ENCODE measurements around the gene PCSK9. TPM values are rescaled to one million over a fixed set of nuclear protein-coding genes. Genes with fewer than 3 reads are reported as not detected.

PCSK9 gene
- total RNA-seq, 4 donors from 2014 or later: 0.13 to 0.64 (median 0.23) TPM; not detected in 1

DNA sequence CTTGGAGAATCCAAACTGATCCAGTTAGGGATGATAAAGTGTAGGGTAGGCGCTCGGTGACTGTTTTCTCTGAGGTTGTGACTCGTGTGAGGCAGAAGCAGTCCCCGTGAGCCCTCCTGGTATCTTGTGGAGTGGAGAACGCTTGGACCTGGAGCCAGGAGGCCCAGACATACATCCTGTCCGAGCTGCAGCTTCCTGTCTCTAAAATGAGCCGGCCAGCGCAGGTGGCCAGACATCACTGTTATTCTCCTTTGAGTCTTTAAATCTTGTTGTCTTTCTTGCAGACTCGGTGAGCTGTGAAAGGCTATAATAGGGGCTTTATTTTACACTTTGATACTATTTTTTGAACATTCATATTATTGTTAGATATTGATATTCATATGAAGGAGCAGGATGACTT, 12.3 kb downstream of the PCSK9 start:
- no peak for ATAC-seq
- TF ChIP-seq POLR2AphosphoS5 (IDR thresholded peaks at IDR 0.05) (no peak), EP300 (IDR thresholded peaks at IDR 0.05) (no peak), POLR2A (IDR thresholded peaks at IDR 0.05) (no peak)
- Histone ChIP-seq H3K4me1 (no peaks in the 10 kb centered on the region), H3K9me3 (no peaks in the 10 kb centered on the region), H3K27me3 (no peaks in the 10 kb centered on the region), H3K36me3 (no peaks in the 10 kb centered on the region), H3K4me3 (no peak overlapping the region), H3K27ac (no peak overlapping the region)
- WGBS, 2 donors (ENCODE audit: low coverage in 1 of 2): 68 to 76% methylated on average over 3 to 9 of the region's 9 CpGs

- Histone ChIP-seq H3K4me3 (no peak overlapping the region), H3K27me3 (no peaks in the 10 kb centered on the region), H3K36me3 (no peaks in the 10 kb centered on the region), H3K9me3 (no peaks in the 10 kb centered on the region), H3K27ac (no peak overlapping the region), H3K4me1 (no peaks in the 10 kb centered on the region)
- 81 to 83% methylated on average over 1 to 10 of the region's 29 CpGs for WGBS, 2 donors (ENCODE audit: low coverage in 1 of 2)
- TF ChIP-seq POLR2AphosphoS5 (IDR thresholded peaks at IDR 0.05) (no peak), POLR2A (IDR thresholded peaks at IDR 0.05) (no peak), EP300 (IDR thresholded peaks at IDR 0.05) (no peak)
- TF ChIP-seq, protein P1, sequence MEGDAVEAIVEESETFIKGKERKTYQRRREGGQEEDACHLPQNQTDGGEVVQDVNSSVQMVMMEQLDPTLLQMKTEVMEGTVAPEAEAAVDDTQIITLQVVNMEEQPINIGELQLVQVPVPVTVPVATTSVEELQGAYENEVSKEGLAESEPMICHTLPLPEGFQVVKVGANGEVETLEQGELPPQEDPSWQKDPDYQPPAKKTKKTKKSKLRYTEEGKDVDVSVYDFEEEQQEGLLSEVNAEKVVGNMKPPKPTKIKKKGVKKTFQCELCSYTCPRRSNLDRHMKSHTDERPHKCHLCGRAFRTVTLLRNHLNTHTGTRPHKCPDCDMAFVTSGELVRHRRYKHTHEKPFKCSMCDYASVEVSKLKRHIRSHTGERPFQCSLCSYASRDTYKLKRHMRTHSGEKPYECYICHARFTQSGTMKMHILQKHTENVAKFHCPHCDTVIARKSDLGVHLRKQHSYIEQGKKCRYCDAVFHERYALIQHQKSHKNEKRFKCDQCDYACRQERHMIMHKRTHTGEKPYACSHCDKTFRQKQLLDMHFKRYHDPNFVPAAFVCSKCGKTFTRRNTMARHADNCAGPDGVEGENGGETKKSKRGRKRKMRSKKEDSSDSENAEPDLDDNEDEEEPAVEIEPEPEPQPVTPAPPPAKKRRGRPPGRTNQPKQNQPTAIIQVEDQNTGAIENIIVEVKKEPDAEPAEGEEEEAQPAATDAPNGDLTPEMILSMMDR (IDR thresholded peaks at IDR 0.05): no peak
- no peak for ATAC-seq
Measured at GRCh38 chr1:55052221-55053142, 13.1 kb downstream of the PCSK9 start.

DNA sequence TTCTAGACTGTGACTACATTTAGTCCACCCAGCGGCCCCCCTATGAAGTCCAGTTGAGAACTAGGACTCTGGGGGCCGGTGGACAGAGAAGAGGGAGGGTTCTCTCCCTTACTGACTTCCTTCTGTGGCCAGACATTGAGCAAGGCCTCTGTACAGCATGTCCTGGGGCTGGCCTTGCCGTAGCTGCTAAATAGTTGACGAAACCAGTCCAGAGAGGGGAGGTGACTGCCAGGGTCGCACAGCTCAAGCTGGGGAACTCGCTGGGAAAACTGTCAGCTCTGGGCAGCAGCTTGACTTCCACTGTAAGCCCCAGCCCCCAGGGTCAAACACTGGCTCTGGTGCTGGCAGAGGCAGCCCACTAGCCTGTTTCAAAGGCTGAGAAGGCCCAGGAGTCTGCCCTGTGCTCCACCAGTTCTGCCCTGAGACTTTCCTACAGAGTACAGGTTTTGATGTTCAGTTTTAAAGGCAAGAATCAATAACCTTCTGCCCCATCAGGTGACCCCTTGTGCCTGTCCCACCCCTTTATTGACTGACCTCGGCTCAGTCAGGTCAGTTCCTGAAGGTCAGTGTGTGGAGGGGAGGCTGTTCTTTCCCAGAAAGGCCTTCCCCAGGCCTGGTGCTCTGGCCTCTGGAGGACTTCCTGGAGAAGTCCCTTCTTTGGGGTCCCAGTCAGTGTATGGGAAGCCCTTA, 14.1 kb downstream of the PCSK9 start:
- 100% methylated on average over 1 to 2 of the region's 7 CpGs for WGBS, 2 donors (ENCODE audit: low coverage in 1 of 2)
- no peak for TF ChIP-seq POLR2AphosphoS5 (IDR thresholded peaks at IDR 0.05)
- TF ChIP-seq POLR2A (IDR thresholded peaks at IDR 0.05): no peak
- Histone ChIP-seq H3K4me3 (no peak overlapping the region), H3K4me1 (no peaks in the 10 kb centered on the region), H3K9me3 (no peaks in the 10 kb centered on the region), H3K27me3 (no peaks in the 10 kb centered on the region), H3K36me3 (no peaks in the 10 kb centered on the region), H3K27ac (no peak overlapping the region)
- ATAC-seq: peak; percentile 30

GRCh38 chr1:55054396-55054795, 15.0 kb downstream of the PCSK9 start:
- no peak overlapping the region for H3K27ac ChIP-seq
- 80 to 100% methylated on average over 1 of the region's 5 CpGs for WGBS, 2 donors (ENCODE audit: low coverage in 1 of 2)
- H3K9me3 ChIP-seq: no peaks in the 10 kb centered on the region
- no peak overlapping the region for H3K4me3 ChIP-seq
- no peaks in the 10 kb centered on the region for H3K4me1 ChIP-seq
- no peak for TF ChIP-seq POLR2AphosphoS5 (IDR thresholded peaks at IDR 0.05)
- TF ChIP-seq, protein P1 (IDR thresholded peaks at IDR 0.05): no peak
- TF ChIP-seq POLR2A (IDR thresholded peaks at IDR 0.05): no peak
- no peak for TF ChIP-seq EP300 (IDR thresholded peaks at IDR 0.05)
- no peaks in the 10 kb centered on the region for H3K36me3 ChIP-seq
- H3K27me3 ChIP-seq: no peaks in the 10 kb centered on the region
- ATAC-seq: no peak

DNA sequence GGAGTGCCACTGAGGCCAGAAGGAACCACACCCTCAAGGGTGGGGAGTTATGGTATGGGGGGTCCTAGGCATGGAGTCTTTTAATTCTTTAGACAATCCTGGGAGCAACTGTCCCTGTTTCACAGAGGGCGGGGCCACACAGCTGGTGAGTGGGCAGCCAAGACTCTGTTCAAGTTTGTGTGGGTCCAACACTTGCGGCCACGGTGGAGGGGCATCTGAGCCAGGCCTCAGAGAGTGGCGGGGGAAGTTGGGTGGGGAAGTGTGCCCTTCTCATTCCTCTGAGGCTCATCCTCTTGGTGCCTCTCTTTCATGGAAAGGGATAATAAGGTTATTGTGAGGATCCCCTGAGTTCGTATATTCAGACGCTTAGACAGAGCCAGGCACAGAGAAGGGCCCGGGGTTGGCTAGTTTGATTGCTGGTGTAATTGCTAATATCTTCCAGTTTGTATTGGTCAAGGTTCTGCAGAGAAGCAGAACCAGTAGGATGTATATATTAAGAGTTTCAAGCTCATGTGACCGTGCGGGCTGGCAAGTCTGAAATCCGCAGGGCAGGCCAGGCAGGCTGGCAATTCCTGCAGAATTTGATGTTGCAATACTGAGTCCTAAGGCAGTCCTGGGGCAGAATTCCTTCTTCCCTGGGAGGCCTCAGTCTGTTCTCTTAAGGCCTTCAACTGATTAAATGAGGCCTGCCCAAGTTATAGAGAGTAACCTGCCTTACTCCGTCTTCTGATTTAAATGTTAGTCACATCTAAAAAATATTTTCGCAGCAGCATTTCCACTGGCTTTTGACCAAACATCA, 15.9 kb downstream of the PCSK9 start:
- WGBS, 2 donors (ENCODE audit: low coverage in 1 of 2): 80 to 93% methylated on average over 3 to 6 of the region's 12 CpGs

More for the DNA sequence above, 15.9 kb downstream of the PCSK9 start:
- ATAC-seq: no peak
- Histone ChIP-seq H3K27ac (no peak overlapping the region), H3K27me3 (no peaks in the 10 kb centered on the region), H3K9me3 (no peaks in the 10 kb centered on the region), H3K36me3 (no peaks in the 10 kb centered on the region), H3K4me3 (no peak overlapping the region), H3K4me1 (no peaks in the 10 kb centered on the region)
- TF ChIP-seq EP300 (IDR thresholded peaks at IDR 0.05) (no peak), POLR2AphosphoS5 (IDR thresholded peaks at IDR 0.05) (no peak), POLR2A (IDR thresholded peaks at IDR 0.05) (no peak)
- TF ChIP-seq, protein P1 (IDR thresholded peaks at IDR 0.05): no peak
